Amniotic epithelial cell (primary cell): ENCODE data around the gene UBE3C.
A peak's percentile ranks its signal among the peaks of the same experiment; 100 is the strongest.
"Not testable (repeated sequence)": the region's sequence is repeated elsewhere in the genome, so short reads cannot be mapped to it uniquely, and the experiment has no call there.

Experiments used
- DNase-seq: peaks from one replicate; pipeline ENCODE4 v3.0.0-alpha.2; 2010; ENCODE audit warnings: low read depth

UBE3C gene

GRCh38 chr7:157271991-157272324, 133.2 kb downstream of the UBE3C start:
- DNase-seq = peak; percentile 100

GRCh38 chr7:157272351-157273207, 133.9 kb downstream of the UBE3C start:
- no peak for DNase-seq

- DNase-seq = peak; percentile 76
These were observed 134.7 kb downstream of the UBE3C start for GRCh38 chr7:157273208-157274093.

GRCh38 chr7:157274094-157274634, 135.4 kb downstream of the UBE3C start:
- not testable (repeated sequence) for DNase-seq

GRCh38 chr7:157274991-157275427, 136.3 kb downstream of the UBE3C start:
- DNase-seq = peak; percentile 39

- DNase-seq = no peak
These were observed 137.4 kb downstream of the UBE3C start for GRCh38 chr7:157276091-157276561.

GRCh38 chr7:157276731-157277562, 138.2 kb downstream of the UBE3C start:
- peak; percentile 38 for DNase-seq

GRCh38 chr7:157277568-157277967, 138.8 kb downstream of the UBE3C start:
- not testable (repeated sequence) for DNase-seq

GRCh38 chr7:157278167-157278790, 139.6 kb downstream of the UBE3C start:
- no peak for DNase-seq

- DNase-seq = peak; percentile 23
These were observed 140.3 kb downstream of the UBE3C start for GRCh38 chr7:157278791-157279724.

GRCh38 chr7:157279741-157280215, 141.1 kb downstream of the UBE3C start:
- no peak for DNase-seq

- DNase-seq = no peak
These were observed 141.6 kb downstream of the UBE3C start for GRCh38 chr7:157280216-157280841.

- no peak for DNase-seq
These were observed 142.7 kb downstream of the UBE3C start for GRCh38 chr7:157281221-157281998.

GRCh38 chr7:157282141-157282801, 143.5 kb downstream of the UBE3C start:
- no peak for DNase-seq

GRCh38 chr7:157284229-157285014, 145.7 kb downstream of the UBE3C start:
- DNase-seq = no peak

GRCh38 chr7:157291404-157292080, 152.8 kb downstream of the UBE3C start:
- DNase-seq = no peak

- no peak for DNase-seq
These were observed 153.5 kb downstream of the UBE3C start for GRCh38 chr7:157292258-157292657.
